A673 (cell line): ENCODE measurements around the gene CTNNA2.

Experiments
- CTCF ChIP-seq: fragments of 300-800, 200-600 bp; sonication (generic); conservative IDR thresholded peaks from 2 replicates; pipeline ENCODE4 v1.5.1; 2017; ENCODE audit warnings: low read depth, mild to moderate bottlenecking, antibody characterized with exemption, low read length, moderate library complexity, mixed read lengths
- EZH2 ChIP-seq: fragments of 200-600 bp; sonication (generic); IDR thresholded peaks from 2 replicates; pipeline ENCODE4 v1.6.1; 2017; ENCODE audit warnings: borderline replicate concordance, low read depth, mild to moderate bottlenecking, mixed read lengths, antibody characterized with exemption, low read length; ENCODE audit not compliant: poor library complexity, severe bottlenecking

- TF ChIP-seq CTCF: no peak
- TF ChIP-seq EZH2: no peak
These were observed 184.3 kb downstream of the CTNNA2 start for GRCh38 chr2:79697200-79697599.
